ENCODE data around the gene CAST. TPM values are rescaled to one million over a fixed set of nuclear protein-coding genes. Genes with fewer than 3 reads are reported as not detected.

CAST gene
- polyA plus RNA-seq, 4 donors, result 96.7 to 228 (median 143) TPM

DNA sequence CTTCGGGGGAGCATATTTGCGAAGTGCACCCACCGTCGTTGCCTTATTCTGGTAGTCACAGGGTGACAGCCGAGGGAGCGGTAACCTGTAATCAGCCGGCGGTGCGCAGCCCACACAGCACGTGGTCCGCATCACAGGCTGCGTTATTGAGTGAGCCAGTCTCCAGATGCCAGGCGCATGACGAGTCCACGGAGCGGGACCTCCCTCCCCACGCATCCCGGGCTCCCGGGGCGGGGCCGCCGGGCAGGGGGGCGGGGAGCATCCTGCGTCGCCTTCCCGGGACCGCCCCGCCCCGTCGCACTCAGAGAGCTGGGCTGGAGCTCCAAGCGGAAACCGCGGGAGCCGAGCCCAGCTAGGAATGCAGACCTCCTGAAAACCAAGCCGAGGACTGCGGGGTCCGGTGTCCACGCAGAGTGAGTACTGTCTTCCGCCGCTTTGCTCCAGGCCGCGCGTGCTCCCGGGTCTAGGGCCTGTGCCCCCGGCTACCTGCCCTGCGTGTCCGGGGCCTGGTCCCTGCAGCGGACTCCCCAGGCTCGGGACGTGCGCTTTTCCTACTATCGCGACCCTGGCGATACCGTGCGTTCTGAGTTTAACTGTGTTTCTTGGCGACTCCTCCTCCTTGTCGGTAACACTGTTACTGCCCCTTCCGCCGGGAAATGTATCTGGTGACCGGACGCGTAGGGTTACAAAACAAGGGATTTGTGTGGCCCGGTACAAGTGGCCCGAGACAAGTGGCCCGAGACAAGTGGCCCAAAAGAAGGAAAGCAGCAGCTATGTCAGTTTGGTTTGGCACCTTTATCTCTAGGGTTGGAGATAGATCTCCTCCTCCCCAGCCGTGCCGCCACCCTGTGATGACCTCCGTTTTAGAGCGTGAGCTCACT, 40.6 kb downstream of the CAST start:
- H3K27me3 ChIP-seq (ENCODE audit: control insufficient read depth in 3 of 3, insufficient read depth in 3 of 3, low read length in 3 of 3), result no peaks in the 10 kb centered on the region
- peaks cover 0 to 11% (median 6%) of the 10 kb centered on the region in 3 donors for H3K4me1 ChIP-seq (ENCODE audit: control insufficient read depth in 3 of 3, insufficient read depth in 2 of 3, low read depth in 1 of 3, low read length in 2 of 3)
- H3K9me3 ChIP-seq (ENCODE audit: control insufficient read depth in 2 of 2, insufficient read depth in 1 of 2, low read depth in 1 of 2, low read length in 1 of 2), result no peaks in the 10 kb centered on the region
- peak overlapping the region; percentile 48 to 95 (median 69) for H3K4me3 ChIP-seq (ENCODE audit: low read depth in 1 of 3, low read length in 3 of 3)
- no peak for FAIRE-seq
- DNase-seq, result peak; percentile 93 to 97
- H3K36me3 ChIP-seq (ENCODE audit: control insufficient read depth in 3 of 3, insufficient read depth in 2 of 3, low read depth in 1 of 3, low read length in 3 of 3), result peaks cover 0 to 6% (median 0%) of the 10 kb centered on the region in 3 donors
- peak overlapping the region; percentile 93 to 100 (median 97) for H3K27ac ChIP-seq (ENCODE audit: low read depth in 1 of 3, low read length in 2 of 3)
- 1% methylated on average over 60 to 70 of the region's 70 CpGs for WGBS, 3 donors

DNA sequence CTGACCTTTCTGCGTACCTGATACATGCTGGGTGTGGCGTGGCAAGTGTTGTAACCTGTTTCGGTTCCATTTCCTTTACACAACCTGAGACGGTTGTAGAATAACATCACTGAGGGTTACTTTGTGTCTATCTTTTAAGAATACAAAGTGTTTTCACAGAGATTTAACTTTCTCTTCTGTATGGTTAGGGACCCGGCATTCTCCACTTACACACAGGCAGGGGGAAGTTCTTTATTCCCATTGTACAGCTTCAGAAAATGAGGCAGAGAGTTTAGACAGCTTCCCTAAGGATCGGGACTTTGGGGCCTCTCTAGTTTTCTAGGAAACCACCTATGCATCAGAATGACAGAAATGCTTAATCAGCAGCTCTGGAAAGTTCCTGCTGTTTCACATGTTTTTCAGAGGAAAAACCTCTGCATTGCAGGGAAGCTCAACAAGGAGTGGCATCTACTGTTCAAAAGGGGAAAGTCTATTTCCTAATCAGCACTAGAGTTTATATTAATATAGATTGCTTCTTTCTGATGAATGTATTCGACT, 41.3 kb downstream of the CAST start:
- FAIRE-seq, result no peak

GRCh38 chr5:96703995-96704394, 41.8 kb downstream of the CAST start:
- H3K4me3 ChIP-seq (ENCODE audit: low read depth in 1 of 3, low read length in 3 of 3), result peak overlapping the region in 2 of 3 donors; percentile 69 to 95
- no peaks in the 10 kb centered on the region for H3K9me3 ChIP-seq (ENCODE audit: control insufficient read depth in 2 of 2, insufficient read depth in 1 of 2, low read depth in 1 of 2, low read length in 1 of 2)
- peak overlapping the region; percentile 93 to 100 (median 97) for H3K27ac ChIP-seq (ENCODE audit: low read depth in 1 of 3, low read length in 2 of 3)
- peaks cover 2 to 15% (median 6%) of the 10 kb centered on the region in 3 donors for H3K4me1 ChIP-seq (ENCODE audit: control insufficient read depth in 3 of 3, insufficient read depth in 2 of 3, low read depth in 1 of 3, low read length in 2 of 3)
- H3K27me3 ChIP-seq (ENCODE audit: control insufficient read depth in 3 of 3, insufficient read depth in 3 of 3, low read length in 3 of 3), result no peaks in the 10 kb centered on the region
- FAIRE-seq (no peak), DNase-seq (peak in 1 of 2 donors; percentile 59)
- WGBS, 3 donors, result 25 to 44% (median 28%) methylated on average over 4 of the region's 4 CpGs
- peaks cover 0 to 6% (median 0%) of the 10 kb centered on the region in 3 donors for H3K36me3 ChIP-seq (ENCODE audit: control insufficient read depth in 3 of 3, insufficient read depth in 2 of 3, low read depth in 1 of 3, low read length in 3 of 3)

More for the DNA sequence above, 41.3 kb downstream of the CAST start:
- H3K9me3 ChIP-seq (ENCODE audit: control insufficient read depth in 2 of 2, insufficient read depth in 1 of 2, low read depth in 1 of 2, low read length in 1 of 2), result no peaks in the 10 kb centered on the region
- WGBS, 3 donors, result 5 to 8% (median 5%) methylated on average over 7 of the region's 7 CpGs
- peak; percentile 91 to 95 for DNase-seq
- H3K4me3 ChIP-seq (ENCODE audit: low read depth in 1 of 3, low read length in 3 of 3), result peak overlapping the region; percentile 48 to 95 (median 69)
- H3K4me1 ChIP-seq (ENCODE audit: control insufficient read depth in 3 of 3, insufficient read depth in 2 of 3, low read depth in 1 of 3, low read length in 2 of 3), result peaks cover 0 to 11% (median 6%) of the 10 kb centered on the region in 3 donors
- H3K27me3 ChIP-seq (ENCODE audit: control insufficient read depth in 3 of 3, insufficient read depth in 3 of 3, low read length in 3 of 3), result no peaks in the 10 kb centered on the region
- peak overlapping the region; percentile 93 to 100 (median 97) for H3K27ac ChIP-seq (ENCODE audit: low read depth in 1 of 3, low read length in 2 of 3)
- peaks cover 0 to 6% (median 0%) of the 10 kb centered on the region in 3 donors for H3K36me3 ChIP-seq (ENCODE audit: control insufficient read depth in 3 of 3, insufficient read depth in 2 of 3, low read depth in 1 of 3, low read length in 3 of 3)

DNA sequence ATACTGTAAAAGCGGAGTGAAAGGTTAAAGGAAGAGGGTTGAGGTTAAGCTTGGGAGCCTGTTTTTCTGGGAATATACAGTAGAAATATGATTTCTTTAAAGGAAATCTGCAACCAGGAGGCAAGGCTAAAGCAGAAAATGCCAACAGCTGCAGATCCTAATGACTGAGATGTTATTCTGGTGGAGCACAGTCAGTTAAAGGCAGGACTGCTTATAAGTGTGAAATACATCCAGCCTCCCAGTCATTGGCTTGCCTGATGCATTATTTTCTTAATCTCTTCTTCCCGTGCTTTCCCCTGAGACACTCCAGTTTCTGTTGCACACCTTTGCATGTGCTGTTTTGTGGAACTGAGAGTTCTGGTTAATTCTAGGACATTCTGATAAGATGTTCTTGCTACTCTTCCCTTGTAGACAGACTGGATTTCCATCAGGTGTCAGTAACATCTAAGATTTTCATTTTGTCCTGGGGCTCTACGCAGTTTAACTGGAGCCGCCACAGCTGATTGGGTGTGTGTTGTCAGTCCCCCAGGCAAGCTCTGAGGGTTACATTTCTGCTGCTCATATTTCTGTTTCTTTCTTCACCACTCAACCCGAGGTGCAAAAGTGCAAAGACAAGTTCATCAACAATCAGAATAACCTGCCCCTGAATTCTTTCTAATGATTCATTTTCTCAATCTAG, 44.4 kb downstream of the CAST start:
- Histone ChIP-seq H3K4me1 (ENCODE audit: control insufficient read depth in 3 of 3, insufficient read depth in 2 of 3, low read depth in 1 of 3, low read length in 2 of 3) (peaks cover 6 to 18% (median 6%) of the 10 kb centered on the region in 3 donors), H3K36me3 (ENCODE audit: control insufficient read depth in 3 of 3, insufficient read depth in 2 of 3, low read depth in 1 of 3, low read length in 3 of 3) (peaks cover 0 to 3% (median 0%) of the 10 kb centered on the region in 3 donors), H3K27me3 (ENCODE audit: control insufficient read depth in 3 of 3, insufficient read depth in 3 of 3, low read length in 3 of 3) (no peaks in the 10 kb centered on the region), H3K4me3 (ENCODE audit: low read depth in 1 of 3, low read length in 3 of 3) (no peak overlapping the region), H3K27ac (ENCODE audit: low read depth in 1 of 3, low read length in 2 of 3) (no peak overlapping the region), H3K9me3 (ENCODE audit: control insufficient read depth in 2 of 2, insufficient read depth in 1 of 2, low read depth in 1 of 2, low read length in 1 of 2) (no peaks in the 10 kb centered on the region)
- no peak for FAIRE-seq
- WGBS, 3 donors, result 73 to 85% (median 79%) methylated on average over 5 of the region's 5 CpGs
- no peak for DNase-seq

DNA sequence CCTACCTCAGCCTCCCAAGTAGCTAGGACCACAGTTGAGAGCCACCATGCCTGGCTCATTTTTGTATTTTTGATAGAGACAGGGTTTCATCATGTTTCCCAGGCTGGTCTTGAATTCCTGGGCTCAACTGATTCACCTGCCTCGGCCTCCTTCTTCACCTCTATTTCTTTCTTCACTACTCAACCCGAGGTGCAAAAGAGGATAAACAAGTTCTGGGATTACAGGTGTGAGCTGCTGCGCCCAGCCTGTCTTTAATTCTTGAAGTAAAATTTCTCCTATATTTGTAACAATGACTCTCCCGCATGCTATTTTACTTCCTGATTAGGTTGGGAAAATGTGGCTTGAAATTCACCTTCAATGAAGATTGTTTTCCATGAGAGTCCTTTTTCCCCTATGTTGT, 46.4 kb downstream of the CAST start:
- H3K9me3 ChIP-seq (ENCODE audit: control insufficient read depth in 2 of 2, insufficient read depth in 1 of 2, low read depth in 1 of 2, low read length in 1 of 2), result no peaks in the 10 kb centered on the region
- H3K27me3 ChIP-seq (ENCODE audit: control insufficient read depth in 3 of 3, insufficient read depth in 3 of 3, low read length in 3 of 3), result no peaks in the 10 kb centered on the region
- FAIRE-seq (no peak), DNase-seq (no peak)
- H3K4me1 ChIP-seq (ENCODE audit: control insufficient read depth in 3 of 3, insufficient read depth in 2 of 3, low read depth in 1 of 3, low read length in 2 of 3), result peaks cover 6 to 24% (median 9%) of the 10 kb centered on the region in 3 donors
- no peak overlapping the region for H3K4me3 ChIP-seq (ENCODE audit: low read depth in 1 of 3, low read length in 3 of 3)
- peak overlapping the region; percentile 4 to 74 (median 56) for H3K27ac ChIP-seq (ENCODE audit: low read depth in 1 of 3, low read length in 2 of 3)
- H3K36me3 ChIP-seq (ENCODE audit: control insufficient read depth in 3 of 3, insufficient read depth in 2 of 3, low read depth in 1 of 3, low read length in 3 of 3), result peaks cover 0 to 5% (median 3%) of the 10 kb centered on the region in 3 donors
- WGBS, 3 donors, result 75 to 83% (median 78%) methylated on average over 4 of the region's 4 CpGs

DNA sequence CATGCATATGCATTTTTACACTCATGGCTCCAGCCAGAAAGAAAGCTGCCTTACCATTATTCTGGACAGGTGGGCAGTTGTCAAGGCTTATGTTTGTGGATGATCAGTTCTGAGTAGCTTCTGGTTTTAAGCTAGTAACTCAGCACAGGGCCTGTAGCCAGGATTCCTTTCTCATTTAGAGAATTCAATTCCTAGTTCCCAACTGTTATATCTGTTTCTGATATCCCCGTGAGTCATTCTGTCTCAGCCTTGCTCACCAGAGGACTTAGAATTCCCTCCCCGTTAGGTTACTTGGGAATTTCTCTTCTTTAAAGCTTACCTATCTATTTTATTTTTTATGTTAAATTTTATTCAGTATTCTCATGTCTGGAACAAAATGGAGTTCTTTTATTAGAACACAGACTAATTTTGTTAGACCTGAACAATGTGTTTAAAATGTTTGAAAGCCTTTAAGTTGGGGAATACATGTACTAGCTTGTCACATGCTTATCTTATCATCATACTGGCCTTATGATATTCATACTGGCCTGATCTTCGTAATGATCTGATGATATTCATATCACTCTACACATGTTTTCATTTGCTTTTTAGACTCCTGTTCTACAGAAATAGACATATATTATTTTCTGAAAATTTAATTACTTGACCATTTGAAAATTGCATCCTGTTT, 47.1 kb downstream of the CAST start:
- FAIRE-seq, result no peak
- Histone ChIP-seq H3K4me3 (ENCODE audit: low read depth in 1 of 3, low read length in 3 of 3) (no peak overlapping the region), H3K36me3 (ENCODE audit: control insufficient read depth in 3 of 3, insufficient read depth in 2 of 3, low read depth in 1 of 3, low read length in 3 of 3) (peaks cover 0 to 7% (median 3%) of the 10 kb centered on the region in 3 donors), H3K9me3 (ENCODE audit: control insufficient read depth in 2 of 2, insufficient read depth in 1 of 2, low read depth in 1 of 2, low read length in 1 of 2) (no peaks in the 10 kb centered on the region), H3K27ac (ENCODE audit: low read depth in 1 of 3, low read length in 2 of 3) (peak overlapping the region; percentile 4 to 74 (median 56)), H3K27me3 (ENCODE audit: control insufficient read depth in 3 of 3, insufficient read depth in 3 of 3, low read length in 3 of 3) (no peaks in the 10 kb centered on the region), H3K4me1 (ENCODE audit: control insufficient read depth in 3 of 3, insufficient read depth in 2 of 3, low read depth in 1 of 3, low read length in 2 of 3) (peaks cover 4 to 28% (median 6%) of the 10 kb centered on the region in 3 donors)
- peak; percentile 29 to 53 for DNase-seq
- WGBS, 3 donors, result 13 to 43% (median 21%) methylated on average over 3 of the region's 3 CpGs

- Histone ChIP-seq H3K9me3 (ENCODE audit: control insufficient read depth in 2 of 2, insufficient read depth in 1 of 2, low read depth in 1 of 2, low read length in 1 of 2) (no peaks in the 10 kb centered on the region), H3K36me3 (ENCODE audit: control insufficient read depth in 3 of 3, insufficient read depth in 2 of 3, low read depth in 1 of 3, low read length in 3 of 3) (peaks cover 0 to 7% (median 3%) of the 10 kb centered on the region in 3 donors), H3K27me3 (ENCODE audit: control insufficient read depth in 3 of 3, insufficient read depth in 3 of 3, low read length in 3 of 3) (no peaks in the 10 kb centered on the region), H3K27ac (ENCODE audit: low read depth in 1 of 3, low read length in 2 of 3) (no peak overlapping the region), H3K4me1 (ENCODE audit: control insufficient read depth in 3 of 3, insufficient read depth in 2 of 3, low read depth in 1 of 3, low read length in 2 of 3) (peaks cover 9 to 45% (median 22%) of the 10 kb centered on the region in 3 donors), H3K4me3 (ENCODE audit: low read depth in 1 of 3, low read length in 3 of 3) (no peak overlapping the region)
- FAIRE-seq (no peak), DNase-seq (no peak)
- 92 to 98% (median 95%) methylated on average over 2 of the region's 2 CpGs for WGBS, 3 donors
These were observed 50.0 kb downstream of the CAST start for GRCh38 chr5:96712100-96712746.

All from small intestine (tissue), 7 donors.